A673 (cell line): ENCODE measurements around the gene CTU2.

Source experiments
- CTCF ChIP-seq: fragments of 300-800, 200-600 bp; sonication (generic); conservative IDR thresholded peaks from 2 replicates; pipeline ENCODE4 v1.5.1; 2017; ENCODE audit warnings: low read depth, mild to moderate bottlenecking, antibody characterized with exemption, low read length, moderate library complexity, mixed read lengths
- EZH2 ChIP-seq: fragments of 200-600 bp; sonication (generic); IDR thresholded peaks from 2 replicates; pipeline ENCODE4 v1.6.1; 2017; ENCODE audit warnings: borderline replicate concordance, low read depth, mild to moderate bottlenecking, mixed read lengths, antibody characterized with exemption, low read length; ENCODE audit not compliant: poor library complexity, severe bottlenecking

- no peak for TF ChIP-seq CTCF
- TF ChIP-seq EZH2: no peak
Measured at GRCh38 chr16:88695753-88696152, 10.6 kb upstream of the CTU2 start.
